Measurements from ENCODE around the gene GSC.

DNA sequence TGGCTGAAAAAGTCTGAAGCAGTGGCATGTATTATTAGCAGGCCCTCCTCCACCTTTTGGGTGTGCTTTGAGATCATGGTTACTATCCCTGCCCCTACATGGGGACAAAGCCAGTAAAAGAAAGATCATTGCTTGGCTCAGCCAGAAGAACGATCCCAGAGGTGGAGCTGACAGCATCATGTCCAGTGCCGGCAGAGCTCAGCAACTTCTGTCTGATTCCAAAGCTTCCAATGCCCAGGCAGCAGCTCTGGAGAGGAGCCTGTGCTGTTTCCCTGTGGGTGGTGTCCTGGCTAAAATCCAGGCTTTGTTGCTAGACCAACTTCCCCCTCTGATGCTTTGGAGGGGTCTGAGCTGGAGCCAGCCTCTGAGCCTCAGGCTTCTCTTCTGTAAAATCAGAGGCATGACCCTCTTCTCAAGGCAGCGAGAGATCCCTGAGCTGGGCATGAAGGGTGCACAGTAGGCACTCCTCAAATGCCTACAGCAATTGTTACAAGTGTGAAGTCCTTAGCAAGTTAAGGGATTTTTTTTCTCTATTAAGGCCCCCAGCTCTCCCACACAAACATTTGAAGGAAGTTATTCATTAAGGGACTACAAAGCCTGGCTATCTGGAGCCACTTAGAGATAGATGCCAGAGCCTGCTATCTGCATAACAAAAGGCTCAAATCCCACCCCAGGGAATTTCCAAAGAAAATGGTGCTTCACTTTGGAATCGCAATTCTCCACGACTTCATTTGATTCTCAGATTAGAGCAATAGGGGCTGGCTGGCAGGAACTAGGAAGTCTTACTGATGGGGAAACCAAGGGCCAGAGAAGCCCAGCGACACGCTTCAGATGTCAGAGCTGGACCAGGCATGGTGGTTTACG lies 10.9 kb upstream of the GSC start:
- TF ChIP-seq, protein P1, sequence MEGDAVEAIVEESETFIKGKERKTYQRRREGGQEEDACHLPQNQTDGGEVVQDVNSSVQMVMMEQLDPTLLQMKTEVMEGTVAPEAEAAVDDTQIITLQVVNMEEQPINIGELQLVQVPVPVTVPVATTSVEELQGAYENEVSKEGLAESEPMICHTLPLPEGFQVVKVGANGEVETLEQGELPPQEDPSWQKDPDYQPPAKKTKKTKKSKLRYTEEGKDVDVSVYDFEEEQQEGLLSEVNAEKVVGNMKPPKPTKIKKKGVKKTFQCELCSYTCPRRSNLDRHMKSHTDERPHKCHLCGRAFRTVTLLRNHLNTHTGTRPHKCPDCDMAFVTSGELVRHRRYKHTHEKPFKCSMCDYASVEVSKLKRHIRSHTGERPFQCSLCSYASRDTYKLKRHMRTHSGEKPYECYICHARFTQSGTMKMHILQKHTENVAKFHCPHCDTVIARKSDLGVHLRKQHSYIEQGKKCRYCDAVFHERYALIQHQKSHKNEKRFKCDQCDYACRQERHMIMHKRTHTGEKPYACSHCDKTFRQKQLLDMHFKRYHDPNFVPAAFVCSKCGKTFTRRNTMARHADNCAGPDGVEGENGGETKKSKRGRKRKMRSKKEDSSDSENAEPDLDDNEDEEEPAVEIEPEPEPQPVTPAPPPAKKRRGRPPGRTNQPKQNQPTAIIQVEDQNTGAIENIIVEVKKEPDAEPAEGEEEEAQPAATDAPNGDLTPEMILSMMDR (conservative IDR thresholded peaks at IDR 0.05 in 1 of 2, IDR thresholded peaks at IDR 0.05 in 1 of 2; ENCODE audit: low read depth in 1 of 2, low read length in 2 of 2) = no peak
- TF ChIP-seq EZH2 (IDR thresholded peaks at IDR 0.05; ENCODE audit: low read length, missing control alignments) = no peak

Data from fibroblast of lung (primary cell).